HUES48 (cell line): ENCODE data around the gene FASLG.

ENCODE experiments used
- H3K27ac ChIP-seq: one replicate; pipeline ENCODE4 v1.7.0; 2013; ENCODE audit warnings: low read depth, low read length, inconsistent platforms
- H3K27me3 ChIP-seq: 2 replicates; pipeline ENCODE4 v1.6.1; 2013; ENCODE audit warnings: mild to moderate bottlenecking, low read length; ENCODE audit not compliant: control insufficient read depth, insufficient read depth
- H3K36me3 ChIP-seq: 2 replicates; pipeline ENCODE4 v1.6.1; 2013; ENCODE audit warnings: low read length; ENCODE audit not compliant: control insufficient read depth, insufficient read depth
- H3K4me1 ChIP-seq: 2 replicates; pipeline ENCODE4 v1.6.1; 2013; ENCODE audit warnings: mild to moderate bottlenecking, low read length; ENCODE audit not compliant: control insufficient read depth, insufficient read depth
- H3K4me3 ChIP-seq: 2 replicates; pipeline ENCODE4 v1.5.1; 2013; ENCODE audit warnings: mild to moderate bottlenecking, low read depth, low read length
- H3K9ac ChIP-seq: 2 replicates; pipeline ENCODE4 v1.6.1; 2013; ENCODE audit warnings: mild to moderate bottlenecking, low read depth, low read length, moderate library complexity
- H3K9me3 ChIP-seq: 2 replicates; pipeline ENCODE4 v1.6.1; 2013; ENCODE audit warnings: low read length; ENCODE audit not compliant: control insufficient read depth, insufficient read depth

Gene FASLG

DNA sequence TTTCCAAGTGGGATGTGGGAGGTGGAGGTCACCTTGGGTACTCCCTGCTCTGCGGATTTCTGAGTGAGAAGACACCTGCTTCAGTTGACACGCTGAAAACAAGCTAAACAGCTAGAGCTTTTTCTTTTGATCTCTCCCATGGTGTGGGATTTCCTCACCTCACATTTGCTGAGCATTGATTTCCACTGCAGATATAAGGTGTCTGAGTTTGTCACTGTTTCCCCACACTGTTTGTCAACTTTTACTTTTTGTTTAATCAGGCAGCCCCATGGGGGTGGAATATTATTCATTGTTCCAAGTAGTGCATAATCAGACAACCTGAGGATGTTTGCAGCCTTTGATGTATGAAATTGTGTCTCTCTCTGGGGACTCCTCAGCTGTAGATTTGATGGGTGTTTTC, 49.5 kb downstream of the FASLG start:
- no peaks in the 10 kb centered on the region for H3K9me3 ChIP-seq
- H3K36me3 ChIP-seq: no peaks in the 10 kb centered on the region
- no peak overlapping the region for H3K27ac ChIP-seq
- H3K4me3 ChIP-seq: no peak overlapping the region
- no peak overlapping the region for H3K9ac ChIP-seq
- H3K27me3 ChIP-seq: no peaks in the 10 kb centered on the region
- peaks cover 17% of the 10 kb centered on the region for H3K4me1 ChIP-seq

DNA sequence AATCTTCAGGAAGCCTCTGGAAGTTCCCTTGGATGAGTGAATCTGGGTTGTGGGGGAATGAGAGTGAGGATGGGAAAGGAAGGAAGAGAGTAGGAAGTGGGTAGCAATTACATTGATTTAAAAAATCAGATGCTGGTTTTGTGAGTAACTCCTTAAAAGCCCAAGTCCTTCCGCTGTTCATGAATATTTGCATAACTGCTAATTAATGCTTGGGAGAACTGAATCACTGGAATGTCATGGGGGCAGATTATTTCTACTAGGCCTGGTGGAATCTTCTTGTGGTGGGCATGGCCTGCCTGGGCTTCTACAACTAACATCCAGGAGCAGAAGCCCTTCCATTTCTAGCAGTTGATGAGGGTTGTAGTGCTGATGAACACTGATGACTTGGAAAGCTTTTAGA, 52.7 kb downstream of the FASLG start:
- Histone ChIP-seq H3K36me3 (no peaks in the 10 kb centered on the region), H3K9me3 (no peaks in the 10 kb centered on the region), H3K9ac (no peak overlapping the region), H3K4me3 (no peak overlapping the region), H3K27ac (no peak overlapping the region), H3K27me3 (no peaks in the 10 kb centered on the region), H3K4me1 (peaks cover 16% of the 10 kb centered on the region)

DNA sequence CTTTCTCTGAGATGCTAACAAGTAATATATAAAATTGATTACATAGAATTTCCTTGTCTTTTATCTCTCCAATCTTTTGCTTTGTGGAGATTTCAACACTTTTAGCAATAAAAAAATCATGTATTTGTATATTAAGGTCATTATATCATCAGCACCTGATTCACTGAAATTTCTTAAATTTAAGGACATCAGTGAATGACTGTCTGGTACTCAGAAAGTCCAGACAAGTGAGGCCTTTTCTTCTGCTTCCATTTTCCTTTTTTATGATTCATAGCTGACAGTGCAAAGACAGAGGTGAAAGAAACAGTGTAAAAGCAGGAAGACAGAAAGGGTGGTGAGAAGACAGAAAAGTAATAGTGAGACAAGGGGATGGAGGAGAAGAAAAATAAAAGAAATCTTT, 54.6 kb downstream of the FASLG start:
- no peaks in the 10 kb centered on the region for H3K36me3 ChIP-seq
- H3K9me3 ChIP-seq: no peaks in the 10 kb centered on the region

More for the DNA sequence above, 54.6 kb downstream of the FASLG start:
- Histone ChIP-seq H3K4me3 (no peak overlapping the region), H3K4me1 (peaks cover 13% of the 10 kb centered on the region), H3K27me3 (no peaks in the 10 kb centered on the region), H3K27ac (no peak overlapping the region), H3K9ac (no peak overlapping the region)
